Liver (tissue), 9 donors: ENCODE data around the gene DYNLT1. TPM values are rescaled to one million over a fixed set of nuclear protein-coding genes. Genes with fewer than 3 reads are reported as not detected.

Experiments
- DNase-seq: peaks from one replicate; pipeline ENCODE4 v3.0.0-alpha.2; 2017; ENCODE audit warnings: low spot score
- H3K27ac ChIP-seq, 2 donors: one replicate each; pipeline ENCODE4 v1.7.0; 2013; ENCODE audit warnings: inconsistent platforms in 2 of 2, low read length in 2 of 2, control low read depth in 1 of 2, low read depth in 1 of 2, mild to moderate bottlenecking in 1 of 2
- H3K27me3 ChIP-seq, 4 donors: one replicate each; pipeline versions ENCODE4 v1.6.1 to v1.7.0; 2013; ENCODE audit warnings: low read length in 3 of 4, inconsistent platforms in 1 of 4, mild to moderate bottlenecking in 1 of 4, moderate library complexity in 1 of 4; ENCODE audit not compliant: control insufficient read depth in 4 of 4, insufficient read depth in 4 of 4
- H3K36me3 ChIP-seq, 4 donors: one replicate each; pipeline versions ENCODE4 v1.6.1 to v1.7.0; 2013; ENCODE audit warnings: low read length in 3 of 4, mild to moderate bottlenecking in 3 of 4, low read depth in 1 of 4, moderate library complexity in 1 of 4; ENCODE audit not compliant: control insufficient read depth in 4 of 4, insufficient read depth in 3 of 4
- H3K4me1 ChIP-seq, 4 donors: one replicate each; pipeline versions ENCODE4 v1.6.1 to v1.7.0; 2013; ENCODE audit warnings: low read length in 3 of 4, mild to moderate bottlenecking in 3 of 4, moderate library complexity in 1 of 4; ENCODE audit not compliant: control insufficient read depth in 4 of 4, insufficient read depth in 4 of 4
- H3K4me3 ChIP-seq, 3 donors: one replicate each; pipeline versions ENCODE4 v1.6.1 to v1.7.0; 2013; ENCODE audit warnings: low read length in 3 of 3, control low read depth in 1 of 3, low read depth in 1 of 3, mild to moderate bottlenecking in 1 of 3
- H3K9ac ChIP-seq, 2 donors: one replicate each; pipeline ENCODE4 v1.7.0; 2013; ENCODE audit warnings: low read length in 2 of 2, mild to moderate bottlenecking in 2 of 2, moderate library complexity in 2 of 2, control low read depth in 1 of 2, low read depth in 1 of 2
- H3K9me3 ChIP-seq, 4 donors: one replicate each; pipeline versions ENCODE4 v1.6.1 to v1.7.0; 2013; ENCODE audit warnings: low read length in 3 of 4; ENCODE audit not compliant: control insufficient read depth in 4 of 4
- ATF3 ChIP-seq: IDR thresholded peaks from 2 replicates; pipeline ENCODE4 v1.6.1; 2016; ENCODE audit warnings: antibody characterized with exemption
- EGR1 ChIP-seq, 2 donors: IDR thresholded peaks; 2 replicates each; pipeline ENCODE4 v1.6.1; 2016 to 2018; ENCODE audit warnings: antibody characterized with exemption in 2 of 2, low read depth in 2 of 2
- FOXA2 ChIP-seq: IDR thresholded peaks from 2 replicates; pipeline ENCODE4 v1.6.1; 2016; ENCODE audit warnings: antibody characterized with exemption
- HNF4A ChIP-seq, 2 donors: conservative IDR thresholded peaks; 2 replicates each; pipeline ENCODE4 v1.6.1; 2016; ENCODE audit warnings: antibody characterized with exemption in 2 of 2, mild to moderate bottlenecking in 2 of 2
- HNF4G ChIP-seq: IDR thresholded peaks from 2 replicates; pipeline ENCODE4 v1.6.1; 2016; ENCODE audit warnings: antibody characterized with exemption
- NR2F2 ChIP-seq: IDR thresholded peaks from 2 replicates; pipeline ENCODE4 v1.6.1; 2016; ENCODE audit warnings: antibody characterized with exemption
- RAD21 ChIP-seq, 2 donors: IDR thresholded peaks; 2 replicates each; pipeline ENCODE4 v1.6.1; 2016; ENCODE audit warnings: antibody characterized with exemption in 2 of 2, mild to moderate bottlenecking in 2 of 2
- SP1 ChIP-seq: IDR thresholded peaks from 2 replicates; pipeline ENCODE4 v1.6.1; 2018; ENCODE audit warnings: antibody characterized with exemption, mild to moderate bottlenecking
- TAF1 ChIP-seq: conservative IDR thresholded peaks from 2 replicates; pipeline ENCODE4 v1.6.1; 2016; ENCODE audit warnings: antibody characterized with exemption, mild to moderate bottlenecking
- YY1 ChIP-seq: IDR thresholded peaks from 2 replicates; pipeline ENCODE4 v1.6.1; 2016; ENCODE audit warnings: antibody characterized with exemption, mild to moderate bottlenecking
- ZBTB33 ChIP-seq: IDR thresholded peaks from 2 replicates; pipeline ENCODE4 v1.6.1; 2016; ENCODE audit warnings: antibody characterized with exemption
- WGBS: extraction: QIAGEN DNeasy Blood & Tissue Kit; methylation state at CpG from one replicate; pipeline ENCODE4 v1.1.7; 2013; 5-methylcytosine and 5-hydroxymethylcytosine counted together
- polyA plus RNA-seq, 2 donors: library from polyadenylated mRNA; stranded (reverse) in 1 of 2; unstranded in 1 of 2; fragments of 200-250 nt in 1 of 2; fragments of >200 nt in 1 of 2; fragmentation: Nextera tagmentation in 1 of 2; extraction: Ambion mirVana in 1 of 2; gene quantifications; one replicate each; pipeline versions ENCODE4 v1.2.1 to v1.2.3, GENCODE V29; 2013 to 2015
- total RNA-seq, 2 donors: library from RNA; depleted of rRNA; stranded (reverse); fragments of >200 nt; gene quantifications; one replicate each; pipeline ENCODE4 v1.2.3, GENCODE V29; 2014
- TF ChIP-seq, protein P1 (sequence below): fragments of 150-350 bp; IDR thresholded peaks from 2 replicates; pipeline ENCODE4 v1.5.1; 2017; ENCODE audit warnings: improper control_type of control experiment, low read depth, low read length; ENCODE audit not compliant: missing input control
- TF ChIP-seq, protein P2 (sequence below): IDR thresholded peaks from 2 replicates; pipeline ENCODE4 v1.6.1; 2016; ENCODE audit warnings: antibody characterized with exemption
- TF ChIP-seq, protein P3 (sequence below): IDR thresholded peaks from 2 replicates; pipeline ENCODE4 v1.6.1; 2016; ENCODE audit warnings: antibody characterized with exemption, mild to moderate bottlenecking
- donor health status: healthy.
- donor health status: healthy.
- donor health status: healthy.
- donor health status: healthy.
- donor health status: healthy.

The DYNLT1 gene
- total and polyA plus RNA-seq, 4 donors, result 17.7 to 86.9 (median 38.3) TPM

DNA sequence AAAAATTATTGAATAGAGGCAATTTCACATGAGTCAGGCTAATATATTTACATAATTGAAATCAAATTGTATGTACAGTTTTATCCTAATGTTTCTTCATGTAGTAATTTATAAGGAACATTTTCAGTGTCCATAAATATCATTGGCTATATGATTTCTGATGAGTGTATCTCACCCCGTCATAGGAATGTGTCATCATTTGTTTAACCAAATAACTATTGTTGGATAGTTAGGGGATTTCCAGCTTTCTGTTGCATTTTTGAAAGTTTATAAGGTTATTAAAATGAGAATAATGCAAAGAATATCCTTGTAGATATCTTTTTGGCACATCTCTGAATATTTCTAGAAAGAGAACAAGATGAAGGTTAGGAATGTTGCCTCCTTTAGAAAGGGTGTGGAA lies 44.3 kb upstream of the DYNLT1 start (continued):
- TF ChIP-seq, protein P1, sequence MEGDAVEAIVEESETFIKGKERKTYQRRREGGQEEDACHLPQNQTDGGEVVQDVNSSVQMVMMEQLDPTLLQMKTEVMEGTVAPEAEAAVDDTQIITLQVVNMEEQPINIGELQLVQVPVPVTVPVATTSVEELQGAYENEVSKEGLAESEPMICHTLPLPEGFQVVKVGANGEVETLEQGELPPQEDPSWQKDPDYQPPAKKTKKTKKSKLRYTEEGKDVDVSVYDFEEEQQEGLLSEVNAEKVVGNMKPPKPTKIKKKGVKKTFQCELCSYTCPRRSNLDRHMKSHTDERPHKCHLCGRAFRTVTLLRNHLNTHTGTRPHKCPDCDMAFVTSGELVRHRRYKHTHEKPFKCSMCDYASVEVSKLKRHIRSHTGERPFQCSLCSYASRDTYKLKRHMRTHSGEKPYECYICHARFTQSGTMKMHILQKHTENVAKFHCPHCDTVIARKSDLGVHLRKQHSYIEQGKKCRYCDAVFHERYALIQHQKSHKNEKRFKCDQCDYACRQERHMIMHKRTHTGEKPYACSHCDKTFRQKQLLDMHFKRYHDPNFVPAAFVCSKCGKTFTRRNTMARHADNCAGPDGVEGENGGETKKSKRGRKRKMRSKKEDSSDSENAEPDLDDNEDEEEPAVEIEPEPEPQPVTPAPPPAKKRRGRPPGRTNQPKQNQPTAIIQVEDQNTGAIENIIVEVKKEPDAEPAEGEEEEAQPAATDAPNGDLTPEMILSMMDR, result no peak

DNA sequence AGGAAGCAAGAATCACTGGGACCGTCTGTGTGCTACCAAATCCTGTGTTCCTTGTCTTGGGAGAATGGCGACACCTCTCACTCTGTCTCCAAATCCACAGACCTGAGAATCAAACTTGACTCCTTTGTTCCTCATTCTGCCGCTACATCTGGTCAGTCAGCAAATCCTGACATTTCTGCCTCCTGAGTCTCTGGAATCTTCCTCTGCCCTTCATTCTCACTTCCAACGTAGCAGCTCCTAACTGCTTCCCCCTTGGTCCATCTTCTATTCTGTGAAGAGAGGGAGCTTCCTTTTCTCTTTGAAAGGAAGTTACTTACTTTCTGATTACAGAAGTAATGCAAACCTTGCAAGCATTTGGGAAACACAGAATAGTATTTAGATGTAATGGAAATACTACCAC lies 43.0 kb upstream of the DYNLT1 start:
- TF ChIP-seq FOXA2, result no peak
- TF ChIP-seq ZBTB33, result no peak
- TF ChIP-seq ATF3, result no peak
- no peak for TF ChIP-seq YY1
- TF ChIP-seq NR2F2, result no peak
- TF ChIP-seq TAF1, result no peak
- TF ChIP-seq SP1, result no peak
- TF ChIP-seq, protein P2, sequence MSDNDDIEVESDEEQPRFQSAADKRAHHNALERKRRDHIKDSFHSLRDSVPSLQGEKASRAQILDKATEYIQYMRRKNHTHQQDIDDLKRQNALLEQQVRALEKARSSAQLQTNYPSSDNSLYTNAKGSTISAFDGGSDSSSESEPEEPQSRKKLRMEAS, result no peak
- TF ChIP-seq RAD21 (IDR thresholded peaks at IDR 0.05), result no peak
- TF ChIP-seq, protein P3, sequence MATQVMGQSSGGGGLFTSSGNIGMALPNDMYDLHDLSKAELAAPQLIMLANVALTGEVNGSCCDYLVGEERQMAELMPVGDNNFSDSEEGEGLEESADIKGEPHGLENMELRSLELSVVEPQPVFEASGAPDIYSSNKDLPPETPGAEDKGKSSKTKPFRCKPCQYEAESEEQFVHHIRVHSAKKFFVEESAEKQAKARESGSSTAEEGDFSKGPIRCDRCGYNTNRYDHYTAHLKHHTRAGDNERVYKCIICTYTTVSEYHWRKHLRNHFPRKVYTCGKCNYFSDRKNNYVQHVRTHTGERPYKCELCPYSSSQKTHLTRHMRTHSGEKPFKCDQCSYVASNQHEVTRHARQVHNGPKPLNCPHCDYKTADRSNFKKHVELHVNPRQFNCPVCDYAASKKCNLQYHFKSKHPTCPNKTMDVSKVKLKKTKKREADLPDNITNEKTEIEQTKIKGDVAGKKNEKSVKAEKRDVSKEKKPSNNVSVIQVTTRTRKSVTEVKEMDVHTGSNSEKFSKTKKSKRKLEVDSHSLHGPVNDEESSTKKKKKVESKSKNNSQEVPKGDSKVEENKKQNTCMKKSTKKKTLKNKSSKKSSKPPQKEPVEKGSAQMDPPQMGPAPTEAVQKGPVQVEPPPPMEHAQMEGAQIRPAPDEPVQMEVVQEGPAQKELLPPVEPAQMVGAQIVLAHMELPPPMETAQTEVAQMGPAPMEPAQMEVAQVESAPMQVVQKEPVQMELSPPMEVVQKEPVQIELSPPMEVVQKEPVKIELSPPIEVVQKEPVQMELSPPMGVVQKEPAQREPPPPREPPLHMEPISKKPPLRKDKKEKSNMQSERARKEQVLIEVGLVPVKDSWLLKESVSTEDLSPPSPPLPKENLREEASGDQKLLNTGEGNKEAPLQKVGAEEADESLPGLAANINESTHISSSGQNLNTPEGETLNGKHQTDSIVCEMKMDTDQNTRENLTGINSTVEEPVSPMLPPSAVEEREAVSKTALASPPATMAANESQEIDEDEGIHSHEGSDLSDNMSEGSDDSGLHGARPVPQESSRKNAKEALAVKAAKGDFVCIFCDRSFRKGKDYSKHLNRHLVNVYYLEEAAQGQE, result no peak
- no peak for TF ChIP-seq EGR1 (IDR thresholded peaks at IDR 0.05; ENCODE audit: low read depth in 2 of 2)
- no peak for TF ChIP-seq HNF4G
- TF ChIP-seq HNF4A (conservative IDR thresholded peaks at IDR 0.05), result no peak
- Histone ChIP-seq H3K4me1 (no peaks in the 10 kb centered on the region), H3K9ac (no peak overlapping the region), H3K27me3 (no peaks in the 10 kb centered on the region), H3K4me3 (no peak overlapping the region), H3K9me3 (no peaks in the 10 kb centered on the region), H3K36me3 (no peaks in the 10 kb centered on the region), H3K27ac (no peak overlapping the region)
- no peak for DNase-seq
- 81% methylated on average over 4 of the region's 4 CpGs for WGBS
